Measurements from ENCODE around the gene DLX1. TPM values are rescaled to one million over a fixed set of nuclear protein-coding genes. Genes with fewer than 3 reads are reported as not detected.

Gene DLX1
- total and polyA plus RNA-seq, 2 of the 8 experiments (the other 6 are each of a cell fraction or from before 2014, with no cell fraction given): 0.11 TPM; not detected in 1

GRCh38 chr2:172109988-172110811, 24.9 kb downstream of the DLX1 start:
- Histone ChIP-seq H3K4me1 (replicated peaks in 1 of 4; ENCODE audit: control insufficient read depth in 3 of 4, insufficient read depth in 4 of 4, low read length in 3 of 4) (peaks cover 4 to 25% (median 14%) of the 10 kb centered on the region in 4 experiments; a peak in 6 of 7 replicates), H3K79me1 (ENCODE audit: low read depth, low read length) (no peaks in the 10 kb centered on the region), H3K27ac (ENCODE audit: low read depth, low read length) (no peak overlapping the region), H2AK5ac (ENCODE audit: low read depth, low read length) (no peak overlapping the region), H4K91ac (replicated peaks; ENCODE audit: insufficient read length, low read length) (no peak overlapping the region), H2AFZ (ENCODE audit: low read length) (peak overlapping the region; percentile 67; the same call in 1 of the 2 replicates), H2BK20ac (ENCODE audit: low read length) (peak overlapping the region; percentile 40; the same call in 1 of the 2 replicates), H3K4ac (replicated peaks; ENCODE audit: insufficient read length, low read depth, low read length) (no peak overlapping the region), H2BK5ac (ENCODE audit: low read depth, low read length) (no peak overlapping the region), H2BK12ac (ENCODE audit: low read depth, low read length) (0 out of 2 replicates have a peak overlapping the region, but pooled peaks have one; percentile 11), H3K56ac (replicated peaks; ENCODE audit: insufficient read length, low read depth, low read length) (no peak overlapping the region), H3K9me3 (ENCODE audit: insufficient read depth in 2 of 2, low read depth in 1 of 2, low read length in 1 of 2) (no peaks in the 10 kb centered on the region), H3K23me2 (ENCODE audit: low read depth, low read length) (peaks cover 8% of the 10 kb centered on the region; the same call in 1 of the 2 replicates), H3K36me3 (ENCODE audit: control insufficient read depth in 2 of 4, insufficient read depth in 4 of 4, low read length in 3 of 4) (no peaks in the 10 kb centered on the region), H4K8ac (ENCODE audit: extremely low read depth, insufficient read depth, low read length) (0 out of 2 replicates have a peak overlapping the region, but pooled peaks have one; percentile 46), H3K9ac (replicated peaks in 1 of 4; ENCODE audit: extremely low read depth in 1 of 4, low read depth in 3 of 4, low read length in 3 of 4) (no peak overlapping the region), H3K79me2 (ENCODE audit: control insufficient read depth in 1 of 2, insufficient read depth in 2 of 2, low read length in 2 of 2) (no peaks in the 10 kb centered on the region), H3K4me3 (ENCODE audit: extremely low read depth in 1 of 4, insufficient read depth in 2 of 4, low read depth in 3 of 4, low read length in 4 of 4) (peak overlapping the region in 3 of 4 experiments; percentile 23 to 55 (median 38); a peak in 7 of 8 replicates), H4K20me1 (replicated peaks in 1 of 2; ENCODE audit: control insufficient read depth in 1 of 2, insufficient read depth in 2 of 2, low read length in 2 of 2) (peaks cover 4 to 8% of the 10 kb centered on the region in 2 experiments), H2BK15ac (ENCODE audit: low read length) (no peak overlapping the region), H3K4me2 (ENCODE audit: insufficient read depth in 1 of 2, low read depth in 2 of 2, low read length in 2 of 2) (peak overlapping the region; percentile 65 to 87), H3K27me3 (replicated peaks in 1 of 4; ENCODE audit: control insufficient read depth in 3 of 4, extremely low read depth in 1 of 4, insufficient read depth in 3 of 4, low read length in 3 of 4) (peaks cover 51 to 68% (median 62%) of the 10 kb centered on the region in 4 experiments), H3K18ac (ENCODE audit: extremely low read depth, low read length) (no peak overlapping the region), H3K14ac (ENCODE audit: insufficient read length) (no peak overlapping the region), H3K23ac (ENCODE audit: insufficient read length) (no peak overlapping the region), H2BK120ac (replicated peaks; ENCODE audit: low read depth, low read length) (no peak overlapping the region), H4K5ac (ENCODE audit: insufficient read length, low read depth, low read length) (no peak overlapping the region)
- DNase-seq (ENCODE audit: low read depth in 1 of 2, low spot score in 2 of 2) (peak in 1 of 2 experiments; percentile 65), FAIRE-seq (no peak)
- ChIA-PET POLR2A (ENCODE audit: partially characterized antibody) (interaction anchor here (1.0 to 16.0 kb wide), 2 partner anchors 9 to 23 kb away, joined by 5 to 184 read pairs; partner anchors contain the start of gene DLX1), CTCF (ENCODE audit: partially characterized antibody) (interaction anchor here (0.6 to 4.5 kb wide), 3 partner anchors 18 to 511 kb away, joined by 3 to 30 read pairs (median 4); no protein-coding TSS in a partner anchor)
- WGBS, 2 experiments (ENCODE audit: extremely low coverage in 1 of 2, insufficient coverage in 1 of 2, insufficient read length in 1 of 2, insufficient replicate concordance in 2 of 2, low coverage in 1 of 2, low lambda C conversion rate in 2 of 2, missing lambda C conversion rate in 1 of 2): 21% methylated on average over 31 of the region's 31 CpGs; no CpG with 5 or more reads in 1 of the 2 experiments
- TF ChIP-seq, protein P1, sequence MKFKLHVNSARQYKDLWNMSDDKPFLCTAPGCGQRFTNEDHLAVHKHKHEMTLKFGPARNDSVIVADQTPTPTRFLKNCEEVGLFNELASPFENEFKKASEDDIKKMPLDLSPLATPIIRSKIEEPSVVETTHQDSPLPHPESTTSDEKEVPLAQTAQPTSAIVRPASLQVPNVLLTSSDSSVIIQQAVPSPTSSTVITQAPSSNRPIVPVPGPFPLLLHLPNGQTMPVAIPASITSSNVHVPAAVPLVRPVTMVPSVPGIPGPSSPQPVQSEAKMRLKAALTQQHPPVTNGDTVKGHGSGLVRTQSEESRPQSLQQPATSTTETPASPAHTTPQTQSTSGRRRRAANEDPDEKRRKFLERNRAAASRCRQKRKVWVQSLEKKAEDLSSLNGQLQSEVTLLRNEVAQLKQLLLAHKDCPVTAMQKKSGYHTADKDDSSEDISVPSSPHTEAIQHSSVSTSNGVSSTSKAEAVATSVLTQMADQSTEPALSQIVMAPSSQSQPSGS (IDR thresholded peaks at IDR 0.05; ENCODE audit: low read length): no peak
- TF ChIP-seq SUZ12 (IDR thresholded peaks at IDR 0.05; ENCODE audit: low read length) (peak; percentile 89), RNF2 (IDR thresholded peaks at IDR 0.05; ENCODE audit: borderline replicate concordance, low read depth, low read length, missing control alignments, poor library complexity, severe bottlenecking) (peak; percentile 66), NRF1 (IDR thresholded peaks at IDR 0.05; ENCODE audit: low read depth, low read length) (no peak), JUND (IDR thresholded peaks at IDR 0.05; ENCODE audit: low read length) (no peak), ASH2L (IDR thresholded peaks at IDR 0.05; ENCODE audit: low read length) (peak; percentile 31), EZH2 (IDR thresholded peaks at IDR 0.05; ENCODE audit: low read depth, low read length, severe bottlenecking) (peak; percentile 84)
- TF ChIP-seq, protein P2, sequence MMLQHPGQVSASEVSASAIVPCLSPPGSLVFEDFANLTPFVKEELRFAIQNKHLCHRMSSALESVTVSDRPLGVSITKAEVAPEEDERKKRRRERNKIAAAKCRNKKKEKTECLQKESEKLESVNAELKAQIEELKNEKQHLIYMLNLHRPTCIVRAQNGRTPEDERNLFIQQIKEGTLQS (IDR thresholded peaks at IDR 0.05; ENCODE audit: insufficient read depth, low read depth, low read length): no peak

Data from H1 (cell line).